SU-DHL-6 (cell line): ENCODE data around the gene CLEC16A.

ENCODE experiments used
- H2AFZ ChIP-seq: fragments of 200-600 bp; sonication (generic); 2 replicates; pipeline ENCODE4 v1.6.1; 2014; ENCODE audit warnings: low read depth, mild to moderate bottlenecking, moderate library complexity, mixed read lengths, antibody characterized with exemption, low read length; ENCODE audit not compliant: severe bottlenecking
- H3F3A ChIP-seq: fragments of 200-600 bp; shearing (Covaris generic); 2 replicates; pipeline ENCODE4 v1.6.0; 2016; ENCODE audit warnings: antibody characterized with exemption, mild to moderate bottlenecking; ENCODE audit not compliant: insufficient read depth
- H3K27ac ChIP-seq: fragments of 200-600 bp; sonication (generic); 2 replicates; pipeline ENCODE4 v1.5.1; 2016; ENCODE audit warnings: low read depth, mild to moderate bottlenecking, low read length, moderate library complexity, mixed read lengths
- H3K27me3 ChIP-seq: fragments of 200-600 bp; sonication (generic), shearing (Covaris generic); 2 replicates; pipeline ENCODE4 v1.6.0; 2014; ENCODE audit warnings: mild to moderate bottlenecking, low read length
- H3K36me3 ChIP-seq: fragments of 200-600 bp; sonication (generic); 2 replicates; pipeline ENCODE4 v1.6.1; 2014; ENCODE audit warnings: mild to moderate bottlenecking, low read length, mixed read lengths
- H3K4me2 ChIP-seq: fragments of 300-600, 200-600 bp; shearing (Covaris generic), sonication (generic); 2 replicates; pipeline ENCODE4 v1.6.0; 2014; ENCODE audit warnings: low read length, low read depth, mild to moderate bottlenecking; ENCODE audit not compliant: poor library complexity, severe bottlenecking
- H3K4me3 ChIP-seq: fragments of 200-600 bp; sonication (generic); 2 replicates; pipeline ENCODE4 v1.5.1; 2014; ENCODE audit warnings: antibody characterized with exemption, low read length, mild to moderate bottlenecking, mixed read lengths; ENCODE audit not compliant: insufficient read depth, poor library complexity, severe bottlenecking
- H3K79me2 ChIP-seq: fragments of 200-600 bp; sonication (generic); 2 replicates; pipeline ENCODE4 v1.6.1; 2014; ENCODE audit warnings: mild to moderate bottlenecking, low read length, moderate library complexity; ENCODE audit not compliant: insufficient read depth
- H3K9ac ChIP-seq: fragments of 200-600 bp; sonication (generic); 2 replicates; pipeline ENCODE4 v1.7.0; 2014; ENCODE audit warnings: mild to moderate bottlenecking, low read length
- H3K9me2 ChIP-seq: fragments of 200-600 bp; sonication (generic); replicated peaks from 2 replicates; pipeline ENCODE4 v1.6.1; 2014; ENCODE audit warnings: low read length; ENCODE audit not compliant: insufficient read depth
- H3K9me3 ChIP-seq: fragments of 200-600 bp; sonication (generic); 2 replicates; pipeline ENCODE4 v1.6.1; 2014; ENCODE audit warnings: low read length, mixed read lengths; ENCODE audit not compliant: insufficient read depth
- H4K20me1 ChIP-seq: fragments of 200-600 bp; sonication (generic); 2 replicates; pipeline ENCODE4 v1.6.1; 2014; ENCODE audit warnings: low read depth, mild to moderate bottlenecking, antibody characterized with exemption, low read length, moderate library complexity, mixed read lengths
- CTCF ChIP-seq: fragments of 200-600 bp; sonication (generic); IDR thresholded peaks from one replicate; pipeline ENCODE4 v1.5.1; 2017; ENCODE audit warnings: antibody characterized with exemption, mild to moderate bottlenecking, low read length, moderate library complexity; ENCODE audit not compliant: insufficient read depth, poor library complexity, severe bottlenecking
- EZH2phosphoT487 ChIP-seq: fragments of 200-600 bp; sonication (generic), shearing (Covaris generic); conservative IDR thresholded peaks from 2 replicates; pipeline ENCODE4 v1.6.1; 2018; ENCODE audit warnings: mild to moderate bottlenecking, antibody characterized with exemption, low read length, moderate library complexity, mixed read lengths

CLEC16A gene

GRCh38 chr16:11171757-11172299 lies 227.5 kb downstream of the CLEC16A start:
- Histone ChIP-seq H4K20me1 (no peaks in the 10 kb centered on the region), H2AFZ (no peak overlapping the region), H3K9me2 (no peaks in the 10 kb centered on the region), H3K4me3 (no peak overlapping the region), H3K27me3 (no peaks in the 10 kb centered on the region), H3K27ac (no peak overlapping the region), H3K4me2 (no peak overlapping the region), H3F3A (no peaks in the 10 kb centered on the region), H3K79me2 (no peaks in the 10 kb centered on the region), H3K36me3 (no peaks in the 10 kb centered on the region), H3K9ac (no peak overlapping the region), H3K9me3 (no peaks in the 10 kb centered on the region)
- no peak for TF ChIP-seq CTCF
- TF ChIP-seq EZH2phosphoT487 = no peak

GRCh38 chr16:11173426-11173825 lies 229.1 kb downstream of the CLEC16A start:
- TF ChIP-seq CTCF (no peak), EZH2phosphoT487 (no peak)
- H3K27ac ChIP-seq = no peak overlapping the region
- H3K4me3 ChIP-seq = no peak overlapping the region
- no peak overlapping the region for H3K9ac ChIP-seq
- no peaks in the 10 kb centered on the region for H3K9me2 ChIP-seq
- H3K9me3 ChIP-seq = no peaks in the 10 kb centered on the region
- no peak overlapping the region for H3K4me2 ChIP-seq
- H2AFZ ChIP-seq = no peak overlapping the region
- H3F3A ChIP-seq = no peaks in the 10 kb centered on the region
- H3K79me2 ChIP-seq = no peaks in the 10 kb centered on the region
- H3K27me3 ChIP-seq = no peaks in the 10 kb centered on the region
- H4K20me1 ChIP-seq = no peaks in the 10 kb centered on the region
- no peaks in the 10 kb centered on the region for H3K36me3 ChIP-seq

- Histone ChIP-seq H3K4me3 (no peak overlapping the region), H3K9me2 (no peaks in the 10 kb centered on the region), H3K27ac (no peak overlapping the region), H3F3A (no peaks in the 10 kb centered on the region), H3K27me3 (no peaks in the 10 kb centered on the region), H3K9me3 (no peaks in the 10 kb centered on the region), H3K9ac (no peak overlapping the region), H3K36me3 (no peaks in the 10 kb centered on the region), H2AFZ (no peak overlapping the region), H3K4me2 (no peak overlapping the region), H4K20me1 (no peaks in the 10 kb centered on the region), H3K79me2 (no peaks in the 10 kb centered on the region)
- TF ChIP-seq CTCF = no peak
- TF ChIP-seq EZH2phosphoT487 = no peak
Measured at GRCh38 chr16:11174141-11174540, 229.8 kb downstream of the CLEC16A start.
